HEK293 (cell line): Measurements from ENCODE around the gene FNDC8.

Source experiments
- GLI2 ChIP-seq: fragments of 450-650 bp; formaldehyde crosslinking; IDR thresholded peaks from 2 replicates; pipeline ENCODE4; 2017; ENCODE audit warnings: missing biosample characterization, missing genetic modification characterization, low read depth, borderline replicate concordance
- GLIS2 ChIP-seq: fragments of 450-650 bp; formaldehyde crosslinking; IDR thresholded peaks from 2 replicates; pipeline ENCODE4 v1.5.1; 2016; ENCODE audit warnings: missing biosample characterization, missing genetic modification characterization
- PBX3 ChIP-seq: sonication (generic); formaldehyde crosslinking; IDR thresholded peaks from 2 replicates; pipeline ENCODE4 v1.8.1; 2022; ENCODE audit warnings: mild to moderate bottlenecking, moderate library complexity, missing genetic modification reagents
- PRDM1 ChIP-seq: fragments of 450-650 bp; formaldehyde crosslinking; IDR thresholded peaks from 2 replicates; pipeline ENCODE4; 2016; ENCODE audit warnings: missing biosample characterization, missing genetic modification characterization
- SCRT2 ChIP-seq: fragments of 450-650 bp; formaldehyde crosslinking; IDR thresholded peaks from 2 replicates; pipeline ENCODE4 v1.5.1; 2016; ENCODE audit warnings: missing biosample characterization, missing genetic modification characterization
- ZBTB17 ChIP-seq: fragments of 450-650 bp; formaldehyde crosslinking; IDR thresholded peaks from 2 replicates; pipeline ENCODE4 v1.5.1; 2016; ENCODE audit warnings: missing biosample characterization, missing genetic modification characterization
- ZBTB7A ChIP-seq: fragments of 450-650 bp; formaldehyde crosslinking; IDR thresholded peaks from 2 replicates; pipeline ENCODE4 v1.5.1; 2016; ENCODE audit warnings: low read depth, missing biosample characterization, missing genetic modification characterization
- ZEB2 ChIP-seq: fragments of 450-650 bp; formaldehyde crosslinking; IDR thresholded peaks from 2 replicates; pipeline ENCODE4 v1.5.1; 2016; ENCODE audit warnings: missing biosample characterization, missing genetic modification characterization
- ZNF10 ChIP-seq: fragments of 450-650 bp; formaldehyde crosslinking; IDR thresholded peaks from 2 replicates; pipeline ENCODE4 v1.5.1; 2017; ENCODE audit warnings: missing biosample characterization, missing genetic modification characterization
- ZNF214 ChIP-seq: fragments of 450-650 bp; formaldehyde crosslinking; IDR thresholded peaks from 2 replicates; pipeline ENCODE4 v1.5.1; 2017; ENCODE audit warnings: missing biosample characterization, mild to moderate bottlenecking, missing genetic modification characterization, borderline replicate concordance
- ZNF221 ChIP-seq: fragments of 450-650 bp; formaldehyde crosslinking; IDR thresholded peaks from 2 replicates; pipeline ENCODE4 v1.5.1; 2017; ENCODE audit warnings: missing biosample characterization, missing genetic modification characterization, borderline replicate concordance
- ZNF501 ChIP-seq: fragments of 450-650 bp; formaldehyde crosslinking; IDR thresholded peaks from 2 replicates; pipeline ENCODE4 v1.5.1; 2016; ENCODE audit warnings: missing biosample characterization, missing genetic modification characterization
- ZNF549 ChIP-seq: fragments of 450-650 bp; IDR thresholded peaks from 2 replicates; pipeline ENCODE4 v1.5.1; 2018; ENCODE audit warnings: missing biosample characterization, missing genetic modification characterization, mild to moderate bottlenecking, inconsistent platforms, moderate library complexity
- ZNF558 ChIP-seq: fragments of 450-650 bp; formaldehyde crosslinking; IDR thresholded peaks from 2 replicates; pipeline ENCODE4 v1.5.1; 2016; ENCODE audit warnings: missing biosample characterization, missing genetic modification characterization
- ZNF561 ChIP-seq: fragments of 450-650 bp; IDR thresholded peaks from 2 replicates; pipeline ENCODE4 v1.5.1; 2018; ENCODE audit warnings: missing biosample characterization, missing genetic modification characterization, borderline replicate concordance
- ZNF596 ChIP-seq: fragments of 450-650 bp; IDR thresholded peaks from 2 replicates; pipeline ENCODE4 v1.5.0; 2018; ENCODE audit warnings: missing biosample characterization, mild to moderate bottlenecking, missing genetic modification characterization, moderate library complexity
- ZNF621 ChIP-seq: fragments of 450-650 bp; formaldehyde crosslinking; IDR thresholded peaks from 2 replicates; pipeline ENCODE4 v1.5.1; 2017; ENCODE audit warnings: missing biosample characterization, missing genetic modification characterization
- ZNF624 ChIP-seq: fragments of 450-650 bp; formaldehyde crosslinking; IDR thresholded peaks from 2 replicates; pipeline ENCODE4 v1.5.1; 2017; ENCODE audit warnings: missing biosample characterization, missing genetic modification characterization
- ZNF654 ChIP-seq: fragments of 450-650 bp; formaldehyde crosslinking; IDR thresholded peaks from 2 replicates; pipeline ENCODE4 v1.5.1; 2016; ENCODE audit warnings: low read depth, missing biosample characterization, missing genetic modification characterization
- ZNF658 ChIP-seq: fragments of 450-650 bp; formaldehyde crosslinking; IDR thresholded peaks from 2 replicates; pipeline ENCODE4; 2016; ENCODE audit warnings: missing biosample characterization, missing genetic modification characterization
- ZNF777 ChIP-seq: fragments of 450-650 bp; formaldehyde crosslinking; IDR thresholded peaks from 2 replicates; pipeline ENCODE4 v1.5.1; 2017; ENCODE audit warnings: missing biosample characterization, missing genetic modification characterization, borderline replicate concordance
- ZSCAN18 ChIP-seq: fragments of 450-650 bp; formaldehyde crosslinking; IDR thresholded peaks from 2 replicates; pipeline ENCODE4 v1.5.1; 2016; ENCODE audit warnings: missing biosample characterization, missing genetic modification characterization
- ZSCAN23 ChIP-seq: fragments of 450-650 bp; formaldehyde crosslinking; IDR thresholded peaks from 2 replicates; pipeline ENCODE4 v1.5.1; 2016; ENCODE audit warnings: missing biosample characterization, missing genetic modification characterization
- ZXDB ChIP-seq: fragments of 450-650 bp; formaldehyde crosslinking; IDR thresholded peaks from 2 replicates; pipeline ENCODE4 v1.5.1; 2016; ENCODE audit warnings: missing biosample characterization, missing genetic modification characterization
- TF ChIP-seq, protein P1 (sequence below): IDR thresholded peaks from 2 replicates; pipeline ENCODE4 v1.6.1; 2011; ENCODE audit warnings: mild to moderate bottlenecking, low read depth, low read length, borderline replicate concordance
- TF ChIP-seq, protein P2 (sequence below): fragments of 450-650 bp; formaldehyde crosslinking; IDR thresholded peaks from 2 replicates; pipeline ENCODE4 v1.5.1; 2017; ENCODE audit warnings: missing biosample characterization, missing genetic modification characterization
- TF ChIP-seq, protein P3 (sequence below): fragments of 450-650 bp; formaldehyde crosslinking; IDR thresholded peaks from 2 replicates; pipeline ENCODE4 v1.5.1; 2016; ENCODE audit warnings: missing biosample characterization, missing genetic modification characterization
- TF ChIP-seq, protein P4 (sequence below): fragments of 450-650 bp; formaldehyde crosslinking; IDR thresholded peaks from 2 replicates; pipeline ENCODE4 v1.5.1; 2016; ENCODE audit warnings: missing biosample characterization, missing genetic modification characterization

FNDC8 gene

DNA sequence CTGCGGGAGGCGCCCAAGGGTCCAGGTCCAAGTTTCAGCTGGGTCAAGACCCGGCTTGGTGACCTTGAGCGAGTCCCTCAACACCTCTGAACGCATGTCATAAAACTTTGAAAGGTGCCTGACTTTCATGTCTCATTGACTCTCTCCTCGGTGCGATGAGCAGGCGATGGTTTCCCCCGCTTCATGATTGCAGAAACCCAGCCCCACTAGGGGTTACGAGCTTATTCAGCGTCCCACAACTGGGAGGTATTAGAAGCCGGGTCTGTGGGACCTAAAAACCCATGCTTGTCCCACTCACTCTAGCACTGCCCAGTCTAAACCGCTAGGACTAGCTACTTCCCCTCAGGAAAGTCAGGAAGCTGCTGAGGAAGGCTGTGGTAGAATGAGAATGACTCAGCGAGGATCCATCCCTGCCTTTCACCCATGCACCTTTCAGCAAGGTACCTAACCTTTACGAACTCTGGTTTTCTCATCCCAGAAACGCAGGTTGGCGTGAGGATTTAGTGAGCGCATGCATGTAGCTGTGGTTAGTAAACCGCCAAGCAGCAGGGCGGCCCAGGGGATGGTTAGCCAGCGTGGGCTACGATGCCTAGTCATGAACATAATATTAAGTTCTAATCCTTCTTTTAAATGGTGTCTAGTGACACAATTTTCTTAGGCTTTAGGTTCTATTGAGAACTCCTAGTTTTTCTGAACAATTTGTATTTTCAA lies 31.7 kb upstream of the FNDC8 start (continued):
- TF ChIP-seq ZNF596 (tag by site-specific recombination) (no peak), ZNF658 (tag by site-specific recombination) (no peak), ZNF214 (no peak), ZSCAN23 (no peak), ZEB2 (tag by site-specific recombination) (no peak), ZNF561 (tag by site-specific recombination) (no peak), ZNF501 (tag by site-specific recombination) (no peak; the same call in 1 of the 2 replicates), GLIS2 (tag by site-specific recombination) (peak; percentile 6; the same call in 1 of the 2 replicates), ZNF654 (no peak), SCRT2 (tag by site-specific recombination) (no peak), ZSCAN18 (no peak), ZNF558 (tag by site-specific recombination) (no peak), PBX3 (no peak), ZNF549 (tag by site-specific recombination) (no peak), ZNF624 (tag by site-specific recombination) (no peak), ZBTB7A (tag by site-specific recombination) (no peak), ZXDB (tag by site-specific recombination) (no peak), ZNF221 (tag by site-specific recombination) (no peak), PRDM1 (peak; percentile 71), ZNF10 (tag by site-specific recombination) (peak; percentile 54; the same call in 1 of the 2 replicates), ZNF621 (tag by site-specific recombination) (no peak), ZNF777 (no peak), GLI2 (tag by site-specific recombination) (no peak), ZBTB17 (tag by site-specific recombination) (peak; percentile 36; the same call in 1 of the 2 replicates)
- TF ChIP-seq, protein P1, sequence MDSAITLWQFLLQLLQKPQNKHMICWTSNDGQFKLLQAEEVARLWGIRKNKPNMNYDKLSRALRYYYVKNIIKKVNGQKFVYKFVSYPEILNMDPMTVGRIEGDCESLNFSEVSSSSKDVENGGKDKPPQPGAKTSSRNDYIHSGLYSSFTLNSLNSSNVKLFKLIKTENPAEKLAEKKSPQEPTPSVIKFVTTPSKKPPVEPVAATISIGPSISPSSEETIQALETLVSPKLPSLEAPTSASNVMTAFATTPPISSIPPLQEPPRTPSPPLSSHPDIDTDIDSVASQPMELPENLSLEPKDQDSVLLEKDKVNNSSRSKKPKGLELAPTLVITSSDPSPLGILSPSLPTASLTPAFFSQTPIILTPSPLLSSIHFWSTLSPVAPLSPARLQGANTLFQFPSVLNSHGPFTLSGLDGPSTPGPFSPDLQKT, result no peak
- TF ChIP-seq, protein P2, sequence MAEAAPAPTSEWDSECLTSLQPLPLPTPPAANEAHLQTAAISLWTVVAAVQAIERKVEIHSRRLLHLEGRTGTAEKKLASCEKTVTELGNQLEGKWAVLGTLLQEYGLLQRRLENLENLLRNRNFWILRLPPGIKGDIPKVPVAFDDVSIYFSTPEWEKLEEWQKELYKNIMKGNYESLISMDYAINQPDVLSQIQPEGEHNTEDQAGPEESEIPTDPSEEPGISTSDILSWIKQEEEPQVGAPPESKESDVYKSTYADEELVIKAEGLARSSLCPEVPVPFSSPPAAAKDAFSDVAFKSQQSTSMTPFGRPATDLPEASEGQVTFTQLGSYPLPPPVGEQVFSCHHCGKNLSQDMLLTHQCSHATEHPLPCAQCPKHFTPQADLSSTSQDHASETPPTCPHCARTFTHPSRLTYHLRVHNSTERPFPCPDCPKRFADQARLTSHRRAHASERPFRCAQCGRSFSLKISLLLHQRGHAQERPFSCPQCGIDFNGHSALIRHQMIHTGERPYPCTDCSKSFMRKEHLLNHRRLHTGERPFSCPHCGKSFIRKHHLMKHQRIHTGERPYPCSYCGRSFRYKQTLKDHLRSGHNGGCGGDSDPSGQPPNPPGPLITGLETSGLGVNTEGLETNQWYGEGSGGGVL (tag by site-specific recombination), result no peak
- TF ChIP-seq, protein P3, sequence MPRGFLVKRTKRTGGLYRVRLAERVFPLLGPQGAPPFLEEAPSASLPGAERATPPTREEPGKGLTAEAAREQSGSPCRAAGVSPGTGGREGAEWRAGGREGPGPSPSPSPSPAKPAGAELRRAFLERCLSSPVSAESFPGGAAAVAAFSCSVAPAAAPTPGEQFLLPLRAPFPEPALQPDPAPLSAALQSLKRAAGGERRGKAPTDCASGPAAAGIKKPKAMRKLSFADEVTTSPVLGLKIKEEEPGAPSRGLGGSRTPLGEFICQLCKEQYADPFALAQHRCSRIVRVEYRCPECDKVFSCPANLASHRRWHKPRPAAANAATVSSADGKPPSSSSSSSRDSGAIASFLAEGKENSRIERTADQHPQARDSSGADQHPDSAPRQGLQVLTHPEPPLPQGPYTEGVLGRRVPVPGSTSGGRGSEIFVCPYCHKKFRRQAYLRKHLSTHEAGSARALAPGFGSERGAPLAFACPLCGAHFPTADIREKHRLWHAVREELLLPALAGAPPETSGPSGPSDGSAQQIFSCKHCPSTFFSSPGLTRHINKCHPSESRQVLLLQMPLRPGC, result no peak
- TF ChIP-seq, protein P4, sequence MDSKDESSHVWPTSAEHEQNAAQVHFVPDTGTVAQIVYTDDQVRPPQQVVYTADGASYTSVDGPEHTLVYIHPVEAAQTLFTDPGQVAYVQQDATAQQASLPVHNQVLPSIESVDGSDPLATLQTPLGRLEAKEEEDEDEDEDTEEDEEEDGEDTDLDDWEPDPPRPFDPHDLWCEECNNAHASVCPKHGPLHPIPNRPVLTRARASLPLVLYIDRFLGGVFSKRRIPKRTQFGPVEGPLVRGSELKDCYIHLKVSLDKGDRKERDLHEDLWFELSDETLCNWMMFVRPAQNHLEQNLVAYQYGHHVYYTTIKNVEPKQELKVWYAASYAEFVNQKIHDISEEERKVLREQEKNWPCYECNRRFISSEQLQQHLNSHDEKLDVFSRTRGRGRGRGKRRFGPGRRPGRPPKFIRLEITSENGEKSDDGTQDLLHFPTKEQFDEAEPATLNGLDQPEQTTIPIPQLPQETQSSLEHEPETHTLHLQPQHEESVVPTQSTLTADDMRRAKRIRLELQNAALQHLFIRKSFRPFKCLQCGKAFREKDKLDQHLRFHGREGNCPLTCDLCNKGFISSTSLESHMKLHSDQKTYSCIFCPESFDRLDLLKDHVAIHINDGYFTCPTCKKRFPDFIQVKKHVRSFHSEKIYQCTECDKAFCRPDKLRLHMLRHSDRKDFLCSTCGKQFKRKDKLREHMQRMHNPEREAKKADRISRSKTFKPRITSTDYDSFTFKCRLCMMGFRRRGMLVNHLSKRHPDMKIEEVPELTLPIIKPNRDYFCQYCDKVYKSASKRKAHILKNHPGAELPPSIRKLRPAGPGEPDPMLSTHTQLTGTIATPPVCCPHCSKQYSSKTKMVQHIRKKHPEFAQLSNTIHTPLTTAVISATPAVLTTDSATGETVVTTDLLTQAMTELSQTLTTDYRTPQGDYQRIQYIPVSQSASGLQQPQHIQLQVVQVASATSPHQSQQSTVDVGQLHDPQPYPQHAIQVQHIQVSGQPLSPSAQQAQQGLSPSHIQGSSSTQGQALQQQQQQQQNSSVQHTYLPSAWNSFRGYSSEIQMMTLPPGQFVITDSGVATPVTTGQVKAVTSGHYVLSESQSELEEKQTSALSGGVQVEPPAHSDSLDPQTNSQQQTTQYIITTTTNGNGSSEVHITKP (tag by site-specific recombination), result peak; percentile 85
